Measurements from ENCODE around the gene DUSP1. TPM values are rescaled to one million over a fixed set of nuclear protein-coding genes. Genes with fewer than 3 reads are reported as not detected.

Gene DUSP1
- total RNA-seq, 1 donor from 2014 or later: 91.7 TPM

- no peak for DNase-seq
- H3K36me3 Mint-ChIP-seq (ENCODE audit: unreplicated experiment): no peaks in the 10 kb centered on the region
- no peak overlapping the region for H3K27ac Mint-ChIP-seq (ENCODE audit: unreplicated experiment)
- H3K4me1 Mint-ChIP-seq (ENCODE audit: low read depth, unreplicated experiment): no peaks in the 10 kb centered on the region
- TF ChIP-seq, protein P1, sequence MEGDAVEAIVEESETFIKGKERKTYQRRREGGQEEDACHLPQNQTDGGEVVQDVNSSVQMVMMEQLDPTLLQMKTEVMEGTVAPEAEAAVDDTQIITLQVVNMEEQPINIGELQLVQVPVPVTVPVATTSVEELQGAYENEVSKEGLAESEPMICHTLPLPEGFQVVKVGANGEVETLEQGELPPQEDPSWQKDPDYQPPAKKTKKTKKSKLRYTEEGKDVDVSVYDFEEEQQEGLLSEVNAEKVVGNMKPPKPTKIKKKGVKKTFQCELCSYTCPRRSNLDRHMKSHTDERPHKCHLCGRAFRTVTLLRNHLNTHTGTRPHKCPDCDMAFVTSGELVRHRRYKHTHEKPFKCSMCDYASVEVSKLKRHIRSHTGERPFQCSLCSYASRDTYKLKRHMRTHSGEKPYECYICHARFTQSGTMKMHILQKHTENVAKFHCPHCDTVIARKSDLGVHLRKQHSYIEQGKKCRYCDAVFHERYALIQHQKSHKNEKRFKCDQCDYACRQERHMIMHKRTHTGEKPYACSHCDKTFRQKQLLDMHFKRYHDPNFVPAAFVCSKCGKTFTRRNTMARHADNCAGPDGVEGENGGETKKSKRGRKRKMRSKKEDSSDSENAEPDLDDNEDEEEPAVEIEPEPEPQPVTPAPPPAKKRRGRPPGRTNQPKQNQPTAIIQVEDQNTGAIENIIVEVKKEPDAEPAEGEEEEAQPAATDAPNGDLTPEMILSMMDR (IDR thresholded peaks at IDR 0.05; ENCODE audit: partially characterized antibody, unreplicated experiment): no peak
- peaks cover 2% of the 10 kb centered on the region for H3K27me3 Mint-ChIP-seq (ENCODE audit: unreplicated experiment)
- no peak overlapping the region for H3K4me3 Mint-ChIP-seq (ENCODE audit: unreplicated experiment)
- peaks cover 3% of the 10 kb centered on the region for H3K9me3 Mint-ChIP-seq (ENCODE audit: unreplicated experiment)
These were observed 13.5 kb downstream of the DUSP1 start for GRCh38 chr5:172757394-172758010.

DNA sequence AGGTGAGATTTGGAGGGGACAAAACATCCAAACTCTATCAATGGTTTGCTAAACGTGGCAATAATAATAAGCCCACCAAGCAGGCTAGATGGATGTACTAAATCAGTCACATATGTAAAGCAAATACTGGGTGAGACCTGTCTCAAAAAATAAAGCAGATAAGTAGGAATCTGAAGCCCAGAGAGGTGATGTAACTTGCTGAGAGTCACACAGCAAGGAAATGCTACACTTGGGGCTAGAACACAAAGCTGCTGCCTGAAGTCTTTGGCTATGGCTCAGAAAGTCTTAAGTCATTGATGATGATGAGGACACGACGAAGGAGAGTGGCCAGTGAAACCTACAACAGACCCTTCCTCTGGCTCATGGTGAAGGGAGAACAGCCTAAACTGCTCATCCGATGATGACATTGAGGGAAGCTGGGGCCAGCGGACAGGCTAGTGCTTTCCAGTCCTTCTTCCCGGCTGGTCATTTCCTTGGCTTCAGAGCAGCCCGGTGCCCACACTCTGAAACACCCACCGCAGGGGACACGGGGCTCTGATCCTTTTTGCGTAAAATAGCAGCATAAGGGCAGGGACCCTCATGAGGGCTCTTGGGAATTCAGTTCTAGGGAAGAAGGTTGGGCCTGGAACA lies 14.1 kb downstream of the DUSP1 start:
- Mint-ChIP-seq H3K27me3 (ENCODE audit: unreplicated experiment) (peaks cover 3% of the 10 kb centered on the region), H3K36me3 (ENCODE audit: unreplicated experiment) (no peaks in the 10 kb centered on the region), H3K4me3 (ENCODE audit: unreplicated experiment) (no peak overlapping the region), H3K27ac (ENCODE audit: unreplicated experiment) (no peak overlapping the region), H3K9me3 (ENCODE audit: unreplicated experiment) (peaks cover 3% of the 10 kb centered on the region), H3K4me1 (ENCODE audit: low read depth, unreplicated experiment) (no peaks in the 10 kb centered on the region)
- TF ChIP-seq, protein P1 (IDR thresholded peaks at IDR 0.05; ENCODE audit: partially characterized antibody, unreplicated experiment): no peak
- DNase-seq: no peak

DNA sequence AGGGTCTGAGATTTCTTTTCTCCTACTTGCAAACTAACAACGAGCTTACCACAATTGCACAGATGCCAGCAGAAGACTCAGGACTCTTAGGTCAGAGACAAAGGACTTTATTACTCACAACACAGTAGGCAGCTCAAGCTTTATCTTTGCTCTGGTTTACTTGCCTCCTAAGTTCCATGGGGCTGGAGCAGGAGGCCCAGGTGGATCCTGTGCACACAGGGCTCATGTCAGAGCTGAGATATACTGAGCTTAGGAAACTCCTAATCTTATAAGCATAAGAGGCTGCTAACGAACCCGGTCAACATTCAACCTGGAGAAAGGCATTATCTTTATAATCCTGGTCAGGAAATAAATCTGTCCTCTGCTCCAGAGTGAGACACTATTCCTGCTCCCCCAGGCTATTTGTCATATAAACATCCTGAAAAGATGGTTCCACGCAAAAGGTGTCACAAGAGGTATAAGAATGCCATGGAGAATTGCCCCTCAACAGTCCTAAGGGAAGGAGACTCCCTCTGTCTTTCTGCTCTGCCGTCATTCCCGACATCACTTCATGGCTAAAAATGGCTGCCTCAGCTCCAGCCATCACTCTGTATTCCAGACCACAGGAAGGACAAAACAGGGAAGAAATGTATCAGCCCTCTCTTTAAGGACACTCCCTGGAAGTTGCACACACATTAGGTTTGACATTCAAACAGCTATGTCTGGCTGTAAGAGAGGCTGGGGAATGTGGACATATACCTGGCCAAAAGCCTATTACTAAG lies 16.2 kb downstream of the DUSP1 start:
- TF ChIP-seq, protein P1 (IDR thresholded peaks at IDR 0.05; ENCODE audit: partially characterized antibody, unreplicated experiment): no peak
- Mint-ChIP-seq H3K36me3 (ENCODE audit: unreplicated experiment) (no peaks in the 10 kb centered on the region), H3K9me3 (ENCODE audit: unreplicated experiment) (peaks cover 6% of the 10 kb centered on the region), H3K27ac (ENCODE audit: unreplicated experiment) (no peak overlapping the region), H3K27me3 (ENCODE audit: unreplicated experiment) (peaks cover 3% of the 10 kb centered on the region), H3K4me3 (ENCODE audit: unreplicated experiment) (no peak overlapping the region), H3K4me1 (ENCODE audit: low read depth, unreplicated experiment) (no peaks in the 10 kb centered on the region)
- no peak for DNase-seq

DNA sequence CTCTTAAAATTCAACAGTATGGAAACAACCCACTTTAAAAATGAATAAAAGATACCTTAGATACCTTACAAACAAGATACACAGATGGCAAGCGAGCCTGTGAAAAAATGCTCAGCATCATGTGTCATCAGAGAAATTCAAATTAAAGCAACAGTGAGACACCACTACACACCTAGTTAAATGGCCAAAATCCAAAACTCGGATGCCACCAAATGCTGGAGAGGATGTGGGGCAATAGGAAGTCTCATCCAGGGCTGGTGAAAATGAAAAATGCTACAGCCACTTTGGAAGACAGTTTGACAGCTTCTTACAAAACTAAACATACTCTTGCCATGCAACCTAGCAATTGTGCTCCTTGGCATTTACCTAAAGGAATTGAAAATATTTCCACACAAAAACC lies 17.9 kb downstream of the DUSP1 start:
- Mint-ChIP-seq H3K9me3 (ENCODE audit: unreplicated experiment) (peaks cover 8% of the 10 kb centered on the region), H3K4me3 (ENCODE audit: unreplicated experiment) (no peak overlapping the region), H3K27me3 (ENCODE audit: unreplicated experiment) (peaks cover 3% of the 10 kb centered on the region), H3K4me1 (ENCODE audit: low read depth, unreplicated experiment) (no peaks in the 10 kb centered on the region), H3K36me3 (ENCODE audit: unreplicated experiment) (no peaks in the 10 kb centered on the region), H3K27ac (ENCODE audit: unreplicated experiment) (no peak overlapping the region)
- TF ChIP-seq, protein P1 (IDR thresholded peaks at IDR 0.05; ENCODE audit: partially characterized antibody, unreplicated experiment): no peak
- DNase-seq: no peak
